Lower leg skin (tissue), 3 donors: ENCODE data around the gene CST5.
"Not testable (repeated sequence)": the region's sequence is repeated elsewhere in the genome, so short reads cannot be mapped to it uniquely, and the experiment has no call there.

ENCODE experiments used
- CTCF ChIP-seq, 3 donors: fragments of 450-650 bp; IDR thresholded peaks; one replicate each; pipeline ENCODE4 v1.5.1; 2016; ENCODE audit warnings: antibody characterized with exemption in 3 of 3, mild to moderate bottlenecking in 3 of 3, moderate library complexity in 2 of 3
- POLR2A ChIP-seq, 2 donors: fragments of 450-650 bp; IDR thresholded peaks; one replicate each; pipeline ENCODE4 v1.6.1; 2016 to 2017; ENCODE audit warnings: antibody characterized with exemption in 2 of 2, mild to moderate bottlenecking in 1 of 2, moderate library complexity in 1 of 2

DNA sequence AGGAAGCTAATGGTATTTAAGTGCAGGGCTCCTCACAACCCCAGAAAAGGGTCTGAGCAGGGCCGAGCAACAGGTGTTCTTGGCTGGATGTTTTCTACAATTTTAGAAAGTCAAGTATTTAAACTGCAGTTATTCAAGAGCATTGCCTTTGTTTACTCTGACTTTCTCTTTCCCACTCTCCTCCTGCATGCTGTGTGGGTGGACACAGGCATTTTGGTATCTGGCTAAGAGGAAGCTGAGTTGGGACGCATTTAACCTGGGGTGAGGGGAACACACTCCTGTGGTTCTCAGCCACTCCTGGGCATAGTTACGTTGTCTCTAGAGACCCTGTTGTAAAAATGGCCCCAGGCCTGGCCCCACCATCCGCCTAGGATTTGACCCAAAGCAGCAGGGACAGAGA, 34.9 kb upstream of the CST5 start:
- TF ChIP-seq POLR2A, CTCF (IDR thresholded peaks at IDR 0.05): not testable (repeated sequence)
